C4-2B (cell line): Measurements from ENCODE around the gene DEDD.

Experiments
- ZFX ChIP-seq: fragments of 450-650 bp; IDR thresholded peaks from 2 replicates; pipeline ENCODE4 v1.6.1; 2017
- TF ChIP-seq, protein P1 (sequence below): fragments of 450-650 bp; conservative IDR thresholded peaks from 2 replicates; pipeline ENCODE4 v1.5.1; 2017; ENCODE audit warnings: mild to moderate bottlenecking

DNA sequence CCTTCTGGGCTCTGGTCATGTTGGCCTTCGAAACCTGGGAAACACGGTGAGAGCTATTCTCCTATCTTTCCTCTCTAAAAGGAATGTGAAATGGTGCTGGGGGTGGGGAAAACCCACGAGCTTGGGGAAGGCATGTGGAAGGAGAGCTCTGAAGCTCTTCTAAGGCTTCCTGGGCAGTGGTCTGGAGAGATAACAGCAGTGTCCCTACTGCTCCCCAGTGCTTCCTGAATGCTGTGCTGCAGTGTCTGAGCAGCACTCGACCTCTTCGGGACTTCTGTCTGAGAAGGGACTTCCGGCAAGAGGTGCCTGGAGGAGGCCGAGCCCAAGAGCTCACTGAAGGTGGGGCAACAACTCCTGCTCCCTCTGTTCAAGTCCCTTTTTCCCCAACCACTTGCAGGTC, 29.6 kb upstream of the DEDD start:
- TF ChIP-seq, protein P1, sequence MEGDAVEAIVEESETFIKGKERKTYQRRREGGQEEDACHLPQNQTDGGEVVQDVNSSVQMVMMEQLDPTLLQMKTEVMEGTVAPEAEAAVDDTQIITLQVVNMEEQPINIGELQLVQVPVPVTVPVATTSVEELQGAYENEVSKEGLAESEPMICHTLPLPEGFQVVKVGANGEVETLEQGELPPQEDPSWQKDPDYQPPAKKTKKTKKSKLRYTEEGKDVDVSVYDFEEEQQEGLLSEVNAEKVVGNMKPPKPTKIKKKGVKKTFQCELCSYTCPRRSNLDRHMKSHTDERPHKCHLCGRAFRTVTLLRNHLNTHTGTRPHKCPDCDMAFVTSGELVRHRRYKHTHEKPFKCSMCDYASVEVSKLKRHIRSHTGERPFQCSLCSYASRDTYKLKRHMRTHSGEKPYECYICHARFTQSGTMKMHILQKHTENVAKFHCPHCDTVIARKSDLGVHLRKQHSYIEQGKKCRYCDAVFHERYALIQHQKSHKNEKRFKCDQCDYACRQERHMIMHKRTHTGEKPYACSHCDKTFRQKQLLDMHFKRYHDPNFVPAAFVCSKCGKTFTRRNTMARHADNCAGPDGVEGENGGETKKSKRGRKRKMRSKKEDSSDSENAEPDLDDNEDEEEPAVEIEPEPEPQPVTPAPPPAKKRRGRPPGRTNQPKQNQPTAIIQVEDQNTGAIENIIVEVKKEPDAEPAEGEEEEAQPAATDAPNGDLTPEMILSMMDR: no peak
- TF ChIP-seq ZFX: no peak
